ENCODE data around the gene XPC.

XPC gene

GRCh38 chr3:14209581-14210289, 31.3 kb upstream of the XPC start:
- H3K4me3 ChIP-seq (ENCODE audit: low read depth, low read length), result no peak overlapping the region
- DNase-seq (ENCODE audit: low read depth), result no peak

DNA sequence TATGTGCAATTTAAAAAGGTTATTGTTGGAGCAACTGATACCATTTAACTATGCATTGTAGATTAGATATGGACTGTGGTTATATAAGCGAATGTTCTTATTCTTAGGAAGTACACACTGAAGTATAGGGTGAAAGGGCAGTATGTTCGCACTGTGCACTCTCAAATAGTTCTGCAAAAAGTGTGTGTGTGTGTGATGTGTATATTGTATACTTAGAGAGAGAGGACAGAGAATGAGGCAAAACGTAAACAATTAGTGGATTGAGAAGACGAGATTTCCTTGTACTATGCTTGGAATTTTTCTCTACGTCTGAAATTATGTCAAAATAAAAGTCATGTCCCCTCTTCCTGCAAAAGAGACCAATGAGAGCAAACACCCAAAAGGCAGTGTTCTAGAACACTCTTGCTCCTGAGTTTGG, 30.6 kb upstream of the XPC start:
- no peak for DNase-seq (ENCODE audit: low read depth)
- H3K4me3 ChIP-seq (ENCODE audit: low read depth, low read length), result no peak overlapping the region

- DNase-seq (ENCODE audit: low read depth), result no peak
- no peak overlapping the region for H3K4me3 ChIP-seq (ENCODE audit: low read depth, low read length)
These were observed 29.8 kb upstream of the XPC start for GRCh38 chr3:14208168-14208567.

DNA sequence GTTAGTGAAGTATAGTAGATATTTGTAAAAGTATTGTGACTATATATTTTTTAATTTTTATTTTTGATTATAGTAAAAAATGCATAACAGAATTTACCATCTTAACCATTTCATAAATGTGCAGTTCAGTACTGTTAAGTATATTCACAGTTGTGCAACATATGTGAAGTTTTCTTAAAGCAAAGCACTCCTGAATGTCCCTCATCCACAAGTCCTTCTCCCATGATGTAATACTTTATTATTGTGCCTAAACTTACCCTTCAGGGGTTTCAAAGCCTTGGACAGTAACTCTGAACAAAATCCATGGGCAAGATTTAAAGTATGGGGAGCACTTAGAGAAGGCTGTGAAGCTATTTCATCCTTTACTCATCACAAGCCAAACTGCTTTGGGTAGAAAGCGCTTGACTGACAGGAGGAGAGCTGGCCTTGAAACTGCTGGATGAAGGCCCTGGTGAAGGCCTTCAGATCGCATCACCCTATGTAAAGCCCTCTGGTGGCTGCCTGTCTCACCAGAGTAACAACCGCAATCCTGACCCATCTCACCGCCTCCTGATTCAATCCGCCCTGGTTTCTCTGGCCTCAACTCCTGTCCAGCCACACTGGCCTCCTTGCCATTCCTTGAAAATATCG, 28.3 kb upstream of the XPC start:
- no peak overlapping the region for H3K4me3 ChIP-seq (ENCODE audit: low read depth, low read length)
- no peak for DNase-seq (ENCODE audit: low read depth)

DNA sequence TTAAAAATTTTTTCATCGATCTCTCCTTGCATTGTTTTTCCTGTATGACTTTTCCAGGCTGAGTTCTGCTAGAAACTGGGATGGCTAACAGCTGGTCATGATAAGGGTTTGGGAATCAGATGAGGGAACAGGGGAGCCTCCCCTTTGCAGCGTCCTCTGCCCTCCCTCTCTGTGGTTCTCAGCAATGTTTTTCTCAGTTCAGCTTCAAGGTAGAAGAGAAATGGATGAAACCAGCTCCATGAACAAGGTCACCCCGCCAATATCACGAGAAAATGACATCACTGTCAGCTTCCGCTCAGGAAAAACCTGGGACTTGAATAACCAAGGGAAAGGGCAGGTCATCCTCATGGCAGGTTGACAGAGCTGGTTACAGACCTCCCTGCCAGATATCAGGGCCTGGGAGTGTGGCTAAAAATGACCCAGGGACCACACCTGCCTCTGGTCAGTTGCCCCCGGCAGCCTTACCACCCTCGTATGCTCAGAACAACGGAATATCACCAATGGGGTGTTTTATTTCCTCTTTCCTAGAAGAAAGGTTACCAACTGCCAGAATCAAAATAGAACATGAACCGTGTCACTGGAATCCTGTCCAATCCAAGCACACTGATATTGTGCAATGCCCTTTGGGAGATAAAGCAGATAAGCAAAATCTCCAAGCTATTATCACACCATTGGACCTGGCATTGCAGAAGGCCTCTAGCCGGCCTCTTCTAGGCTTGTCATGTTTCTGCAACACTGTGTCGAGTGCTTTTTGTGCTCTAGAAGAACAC, 26.3 kb upstream of the XPC start:
- no peak overlapping the region for H3K4me3 ChIP-seq (ENCODE audit: low read depth, low read length)

DNA sequence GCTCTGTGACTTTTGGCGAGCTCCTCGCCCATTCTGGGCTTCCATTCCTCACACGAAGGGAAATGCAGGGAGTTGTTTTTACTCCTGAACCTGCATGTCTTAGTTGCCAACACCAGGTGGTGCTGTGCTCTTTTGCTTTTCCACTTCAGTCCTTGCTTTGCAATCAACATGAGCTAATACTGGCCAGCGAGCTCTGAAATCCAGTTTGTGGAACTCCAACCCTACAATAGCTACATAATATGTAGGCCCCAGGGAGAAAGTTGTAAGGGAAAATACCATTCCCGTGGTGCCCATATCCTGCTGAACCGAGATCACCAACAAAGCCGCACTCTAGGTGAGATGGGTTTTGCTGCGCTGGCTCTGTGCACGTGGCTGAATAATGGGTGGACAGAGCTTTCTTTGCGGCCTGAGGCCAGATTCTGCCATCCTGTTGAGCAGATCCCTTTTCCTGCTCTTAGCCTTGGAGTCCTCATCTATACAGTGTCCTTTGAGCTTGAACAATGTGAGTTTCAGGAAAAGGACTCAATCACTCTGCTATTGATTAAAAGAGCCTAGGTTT, 25.2 kb upstream of the XPC start:
- H3K4me3 ChIP-seq (ENCODE audit: low read depth, low read length), result no peak overlapping the region
- peak; percentile 45 for DNase-seq (ENCODE audit: low read depth)

More for the DNA sequence above, 26.3 kb upstream of the XPC start:
- no peak for DNase-seq (ENCODE audit: low read depth)

DNA sequence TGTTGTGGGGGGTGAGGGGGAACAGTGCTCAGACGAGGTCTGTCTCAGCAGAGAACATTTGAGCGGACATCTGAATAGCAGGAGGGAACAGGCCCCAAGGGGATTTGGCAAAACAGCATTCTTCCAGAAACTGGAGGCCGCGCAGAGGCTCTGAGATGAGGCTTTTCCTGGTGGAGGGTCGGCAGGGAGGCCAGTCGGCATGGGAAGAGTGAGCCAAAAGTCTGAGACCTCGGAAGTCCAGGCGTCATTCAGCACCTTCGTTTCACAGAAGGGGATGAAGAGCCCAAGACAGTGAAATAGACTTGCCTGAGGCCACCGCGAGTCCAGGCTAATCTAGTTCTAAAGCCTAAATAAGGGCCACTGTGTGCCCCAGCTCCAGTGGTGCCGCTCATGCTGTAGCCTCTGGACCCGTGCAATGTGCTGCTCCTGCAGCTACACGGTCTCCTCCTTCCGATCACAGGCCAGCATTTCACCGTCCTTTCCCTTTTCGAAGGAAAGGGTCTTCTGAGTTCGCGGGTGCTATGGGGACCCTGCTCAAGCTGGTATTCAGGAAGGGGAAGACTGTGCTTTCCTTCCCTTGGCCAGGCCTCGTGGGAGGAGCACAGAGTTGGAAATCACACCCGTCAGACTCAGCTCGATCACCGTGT, 24.6 kb upstream of the XPC start:
- DNase-seq (ENCODE audit: low read depth), result no peak
- no peak overlapping the region for H3K4me3 ChIP-seq (ENCODE audit: low read depth, low read length)

GRCh38 chr3:14201940-14202684, 23.7 kb upstream of the XPC start:
- H3K4me3 ChIP-seq (ENCODE audit: low read depth, low read length), result no peak overlapping the region
- DNase-seq (ENCODE audit: low read depth), result no peak

- no peak overlapping the region for H3K4me3 ChIP-seq (ENCODE audit: low read depth, low read length)
- DNase-seq (ENCODE audit: low read depth), result no peak
These were observed 22.4 kb upstream of the XPC start for GRCh38 chr3:14200841-14201240.

- H3K4me3 ChIP-seq (ENCODE audit: low read depth, low read length), result no peak overlapping the region
- DNase-seq (ENCODE audit: low read depth), result no peak
These were observed 21.9 kb upstream of the XPC start for GRCh38 chr3:14200276-14200675.

DNA sequence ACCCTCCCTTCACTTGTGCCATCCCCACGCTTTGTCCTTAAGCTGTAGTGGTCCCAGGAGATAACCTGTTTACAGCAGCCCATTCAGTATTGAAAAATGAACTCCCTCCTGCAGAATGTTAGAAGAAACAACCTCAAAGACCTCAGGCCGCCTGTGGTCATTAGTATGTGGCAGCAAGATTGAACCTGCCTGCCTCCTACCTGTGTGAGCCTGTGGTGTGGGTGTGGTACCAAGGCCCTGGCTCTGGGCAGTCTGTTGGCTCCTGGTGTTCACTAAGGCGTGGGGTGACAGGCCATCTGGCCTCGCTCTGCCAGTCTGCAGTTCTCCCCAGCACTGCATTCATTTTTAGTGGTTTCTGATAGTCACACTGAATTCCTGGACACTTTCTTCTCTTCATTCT, 21.2 kb upstream of the XPC start:
- DNase-seq (ENCODE audit: low read depth), result no peak
- no peak overlapping the region for H3K4me3 ChIP-seq (ENCODE audit: low read depth, low read length)

DNA sequence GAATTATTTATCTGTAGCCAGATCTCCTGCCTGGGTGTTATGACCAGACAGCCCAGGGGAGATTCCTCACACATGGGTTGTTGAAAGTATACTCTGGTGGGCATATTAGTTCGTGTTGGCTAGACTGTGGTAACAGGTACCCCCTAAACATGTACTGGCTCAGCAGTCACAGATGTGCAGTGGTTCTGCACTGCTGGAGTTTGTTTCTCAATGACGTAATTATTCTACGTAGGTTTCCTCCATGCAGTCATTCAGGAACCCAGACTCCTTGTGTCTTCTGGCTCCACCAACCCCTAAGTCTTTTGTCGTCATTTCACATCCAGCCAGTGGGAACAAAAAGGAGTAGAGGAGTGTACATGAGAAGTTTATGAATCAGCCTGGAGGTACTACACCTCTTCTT, 16.5 kb upstream of the XPC start:
- no peak overlapping the region for H3K4me3 ChIP-seq (ENCODE audit: low read depth, low read length)
- no peak for DNase-seq (ENCODE audit: low read depth)

GRCh38 chr3:14188041-14188754, 9.8 kb upstream of the XPC start:
- H3K4me3 ChIP-seq (ENCODE audit: low read depth, low read length), result no peak overlapping the region
- DNase-seq (ENCODE audit: low read depth), result no peak

- no peak for DNase-seq (ENCODE audit: low read depth)
- H3K4me3 ChIP-seq (ENCODE audit: low read depth, low read length), result no peak overlapping the region
These were observed 8.6 kb upstream of the XPC start for GRCh38 chr3:14186854-14187458.

GRCh38 chr3:14183015-14183577, 4.7 kb upstream of the XPC start:
- no peak overlapping the region for H3K4me3 ChIP-seq (ENCODE audit: low read depth, low read length)
- no peak for DNase-seq (ENCODE audit: low read depth)

- H3K4me3 ChIP-seq (ENCODE audit: low read depth, low read length), result no peak overlapping the region
- DNase-seq (ENCODE audit: low read depth), result no peak
These were observed 2.9 kb upstream of the XPC start for GRCh38 chr3:14181253-14181652.

- no peak overlapping the region for H3K4me3 ChIP-seq (ENCODE audit: low read depth, low read length)
These were observed 1.4 kb upstream of the XPC start for GRCh38 chr3:14179795-14180194.

DNA sequence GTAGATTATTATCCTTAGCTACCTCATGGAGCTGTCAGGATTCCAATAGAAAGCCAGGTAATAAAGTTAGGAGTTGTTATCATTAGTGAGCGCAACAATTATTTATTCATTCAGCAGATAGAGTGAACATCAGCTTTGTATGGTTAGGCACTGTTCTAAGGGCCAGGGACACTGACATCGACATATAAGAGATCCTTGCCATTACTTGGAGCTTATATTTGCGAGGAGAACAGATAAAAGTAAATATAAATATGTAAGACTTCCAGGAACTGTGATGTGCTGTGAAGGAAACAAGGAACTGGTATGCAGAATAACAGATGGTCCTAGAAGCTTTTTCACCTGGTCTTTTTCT, 689 bp upstream of the XPC start:
- no peak for DNase-seq (ENCODE audit: low read depth)
- peak overlapping the region; percentile 92 for H3K4me3 ChIP-seq (ENCODE audit: low read depth, low read length)

More at GRCh38 chr3:14179795-14180194, 1.4 kb upstream of the XPC start:
- no peak for DNase-seq (ENCODE audit: low read depth)

Measured in skeletal muscle cell (primary cell).